Caco-2 (cell line): ENCODE data around the gene ATF6. TPM values are rescaled to one million over a fixed set of nuclear protein-coding genes. Genes with fewer than 3 reads are reported as not detected.

ENCODE experiments used
- BruUV-seq: library from RNA; stranded (reverse); fragments of 400-500 nt; replicated peaks from 2 replicates; lab custom pipeline; 2021; lab: Mats Ljungman, UMichigan
- CTCF ChIA-PET: fragments of 300-600 bp; sonication (Branson Sonifier 250); formaldehyde crosslinking; loops from one replicate; lab custom pipeline; 2022; ENCODE audit warnings: antibody characterized with exemption; lab: Charles Lee
- POLR2A ChIA-PET: fragments of 300-600 bp; sonication (Branson Sonifier 250); formaldehyde crosslinking; loops from one replicate; lab custom pipeline; 2022; ENCODE audit warnings: antibody characterized with exemption; lab: Charles Lee
- DNase-seq, 2 experiments: peaks; one replicate each; pipeline versions ENCODE4 v3.0.0 to v3.0.0-alpha.2; 2020 to 2022
- H3K27me3 ChIP-seq: replicated peaks from 2 replicates; pipeline ENCODE4 v1.6.0; 2011; ENCODE audit warnings: low read length; ENCODE audit not compliant: control insufficient read depth, insufficient read depth
- H3K36me3 ChIP-seq: 2 replicates; pipeline ENCODE4 v1.5.1; 2011; ENCODE audit warnings: low read length; ENCODE audit not compliant: control insufficient read depth, insufficient read depth
- H3K4me1 ChIP-seq: fragments of 250-450 bp; sonication (Bioruptor Pico); 2 replicates; pipeline ENCODE4 v1.5.1; 2020; ENCODE audit warnings: mild to moderate bottlenecking
- H3K4me3 ChIP-seq: 2 replicates; pipeline ENCODE4 v1.5.1; 2011; ENCODE audit warnings: low read depth, mild to moderate bottlenecking, control low read depth, low read length
- H3K9me3 ChIP-seq: fragments of 250-450 bp; sonication (Bioruptor Pico); 2 replicates; pipeline ENCODE4 v1.5.1; 2020; ENCODE audit warnings: mild to moderate bottlenecking, moderate library complexity
- H3K27ac Mint-ChIP-seq: one replicate; pipeline ENCODE4 v1.8.0; 2022; ENCODE audit warnings: mixed read lengths; ENCODE audit not compliant: unreplicated experiment
- H3K27me3 Mint-ChIP-seq: one replicate; pipeline ENCODE4 v1.8.0; 2022; ENCODE audit warnings: mixed read lengths; ENCODE audit not compliant: insufficient read depth, unreplicated experiment
- H3K36me3 Mint-ChIP-seq: one replicate; pipeline ENCODE4 v1.8.0; 2022; ENCODE audit warnings: mild to moderate bottlenecking, mixed read lengths; ENCODE audit not compliant: insufficient read depth, unreplicated experiment
- H3K4me1 Mint-ChIP-seq: one replicate; pipeline ENCODE4 v1.8.0; 2022; ENCODE audit warnings: low read depth, mixed read lengths; ENCODE audit not compliant: unreplicated experiment
- H3K4me3 Mint-ChIP-seq: one replicate; pipeline ENCODE4 v1.8.0; 2022; ENCODE audit warnings: mild to moderate bottlenecking, moderate library complexity, mixed read lengths; ENCODE audit not compliant: unreplicated experiment
- H3K9me3 Mint-ChIP-seq: one replicate; pipeline ENCODE4 v1.8.0; 2022; ENCODE audit warnings: mixed read lengths; ENCODE audit not compliant: unreplicated experiment
- intact Hi-C: fragments of 100-400 bp; cut with micrococcal nuclease; formaldehyde crosslinking; loops from one replicate; pipeline ENCODE4 v1.10.0; 2022; ENCODE audit not compliant: unreplicated experiment
- total RNA-seq: library from RNA; stranded (reverse); gene quantifications from 2 replicates; pipeline ENCODE4 v1.2.3, GENCODE V29; 2022
- TF ChIP-seq, protein P1 (sequence below), 2 experiments: fragments of 200-600 bp in 1 of 2; IDR thresholded peaks; 1 replicate in 1 of 2; 2 replicates in 1 of 2; pipeline versions ENCODE4 v1.5.1 to v1.8.0; 2011 to 2022; ENCODE audit warnings: antibody characterized with exemption in 1 of 2, control low read depth in 1 of 2, inconsistent platforms in 1 of 2, low read depth in 1 of 2, low read length in 1 of 2, mild to moderate bottlenecking in 1 of 2, moderate library complexity in 1 of 2; ENCODE audit not compliant: insufficient read depth in 1 of 2, severe bottlenecking in 1 of 2, unreplicated experiment in 1 of 2

The ATF6 gene
- total RNA-seq, 1 experiment from 2014 or later = 16.4 TPM

DNA sequence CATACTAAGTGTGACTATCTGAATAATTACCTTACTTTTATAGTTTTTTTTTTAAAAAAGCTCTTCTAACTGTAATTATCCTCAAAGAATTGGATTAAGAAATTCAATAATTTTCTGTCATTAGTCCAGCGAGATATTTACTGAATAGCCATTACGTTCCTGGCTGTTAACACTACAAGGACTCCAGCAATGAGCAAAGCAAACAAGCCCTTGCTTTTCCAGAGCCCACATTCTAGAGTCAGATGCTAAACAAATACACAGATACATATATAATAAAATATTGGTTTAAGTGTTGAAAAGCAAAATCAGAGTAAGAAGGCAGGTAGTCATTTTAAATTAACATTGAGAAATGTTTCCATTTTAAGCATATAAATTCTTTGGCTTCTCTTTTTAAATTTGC is 118.4 kb downstream of the ATF6 start:
- Mint-ChIP-seq H3K27me3 (no peaks in the 10 kb centered on the region), H3K27ac (no peak overlapping the region), H3K9me3 (no peaks in the 10 kb centered on the region), H3K36me3 (no peaks in the 10 kb centered on the region), H3K4me1 (no peaks in the 10 kb centered on the region), H3K4me3 (no peak overlapping the region)
- intact Hi-C loops = no loop called here
- TF ChIP-seq, protein P1, sequence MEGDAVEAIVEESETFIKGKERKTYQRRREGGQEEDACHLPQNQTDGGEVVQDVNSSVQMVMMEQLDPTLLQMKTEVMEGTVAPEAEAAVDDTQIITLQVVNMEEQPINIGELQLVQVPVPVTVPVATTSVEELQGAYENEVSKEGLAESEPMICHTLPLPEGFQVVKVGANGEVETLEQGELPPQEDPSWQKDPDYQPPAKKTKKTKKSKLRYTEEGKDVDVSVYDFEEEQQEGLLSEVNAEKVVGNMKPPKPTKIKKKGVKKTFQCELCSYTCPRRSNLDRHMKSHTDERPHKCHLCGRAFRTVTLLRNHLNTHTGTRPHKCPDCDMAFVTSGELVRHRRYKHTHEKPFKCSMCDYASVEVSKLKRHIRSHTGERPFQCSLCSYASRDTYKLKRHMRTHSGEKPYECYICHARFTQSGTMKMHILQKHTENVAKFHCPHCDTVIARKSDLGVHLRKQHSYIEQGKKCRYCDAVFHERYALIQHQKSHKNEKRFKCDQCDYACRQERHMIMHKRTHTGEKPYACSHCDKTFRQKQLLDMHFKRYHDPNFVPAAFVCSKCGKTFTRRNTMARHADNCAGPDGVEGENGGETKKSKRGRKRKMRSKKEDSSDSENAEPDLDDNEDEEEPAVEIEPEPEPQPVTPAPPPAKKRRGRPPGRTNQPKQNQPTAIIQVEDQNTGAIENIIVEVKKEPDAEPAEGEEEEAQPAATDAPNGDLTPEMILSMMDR (IDR thresholded peaks at IDR 0.05; ENCODE audit: insufficient read depth in 1 of 2, low read depth in 1 of 2, low read length in 1 of 2, severe bottlenecking in 1 of 2, unreplicated experiment in 1 of 2) = no peak
- no peak overlapping the region for H3K4me3 ChIP-seq
- H3K27me3 ChIP-seq = no peaks in the 10 kb centered on the region
- no TSS peak for BruUV-seq
- no peak for DNase-seq
- H3K9me3 ChIP-seq = no peaks in the 10 kb centered on the region
- H3K36me3 ChIP-seq = no peaks in the 10 kb centered on the region
- ChIA-PET POLR2A (no interaction called here), CTCF (no interaction called here)
- no peaks in the 10 kb centered on the region for H3K4me1 ChIP-seq

DNA sequence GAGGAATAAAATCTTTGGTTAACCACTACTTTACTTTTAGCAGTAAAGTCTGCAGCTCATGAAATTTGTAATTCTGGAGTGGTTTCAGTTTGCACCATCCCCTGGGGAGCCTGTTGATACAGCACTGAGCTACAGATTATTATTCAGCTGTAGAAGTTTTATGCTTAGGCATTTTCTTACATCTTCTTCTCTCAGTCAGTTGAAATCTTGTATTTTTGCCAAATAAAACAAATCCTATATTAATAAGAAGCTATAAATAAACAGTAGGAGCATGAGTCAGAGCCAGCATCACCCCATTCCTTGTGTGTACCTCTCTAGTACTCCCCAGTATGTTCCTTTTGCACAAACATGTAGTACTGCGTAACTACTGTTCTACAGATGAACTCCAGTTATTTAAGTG is 118.9 kb downstream of the ATF6 start:
- ChIA-PET CTCF (no interaction called here), POLR2A (no interaction called here)
- TF ChIP-seq, protein P1 (IDR thresholded peaks at IDR 0.05; ENCODE audit: insufficient read depth in 1 of 2, low read depth in 1 of 2, low read length in 1 of 2, severe bottlenecking in 1 of 2, unreplicated experiment in 1 of 2) = no peak
- no peak overlapping the region for H3K27ac Mint-ChIP-seq
- no peaks in the 10 kb centered on the region for H3K27me3 Mint-ChIP-seq
- intact Hi-C loops = no loop called here
- H3K4me3 ChIP-seq = no peak overlapping the region
- no peak overlapping the region for H3K4me3 Mint-ChIP-seq
- H3K36me3 ChIP-seq = no peaks in the 10 kb centered on the region
- no peak for DNase-seq
- no peaks in the 10 kb centered on the region for H3K36me3 Mint-ChIP-seq
- no peaks in the 10 kb centered on the region for H3K9me3 ChIP-seq
- H3K27me3 ChIP-seq = no peaks in the 10 kb centered on the region
- no TSS peak for BruUV-seq
- no peaks in the 10 kb centered on the region for H3K4me1 Mint-ChIP-seq
- H3K9me3 Mint-ChIP-seq = no peaks in the 10 kb centered on the region
- H3K4me1 ChIP-seq = no peaks in the 10 kb centered on the region

DNA sequence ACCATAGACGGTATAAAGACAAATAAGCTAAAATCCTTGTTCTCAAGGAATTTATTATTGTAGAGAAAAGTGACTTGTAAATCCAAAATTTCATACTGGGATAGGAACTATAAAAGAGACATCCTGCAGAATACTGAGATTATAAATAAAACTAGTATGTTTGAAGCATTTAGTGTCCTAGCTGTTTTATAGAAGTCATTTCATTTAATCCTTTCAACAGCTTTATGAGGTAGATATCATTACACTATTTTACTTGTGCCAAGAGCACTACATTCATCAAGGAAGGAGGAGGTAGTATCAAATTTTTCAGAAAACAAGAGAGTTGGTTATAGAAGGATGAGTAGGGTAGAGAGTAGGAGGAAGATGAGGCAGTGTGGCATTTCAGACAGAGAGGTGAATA is 119.6 kb downstream of the ATF6 start:
- Mint-ChIP-seq H3K9me3 (no peaks in the 10 kb centered on the region), H3K27me3 (no peaks in the 10 kb centered on the region), H3K27ac (no peak overlapping the region), H3K36me3 (no peaks in the 10 kb centered on the region), H3K4me1 (no peaks in the 10 kb centered on the region), H3K4me3 (no peak overlapping the region)
- no peak for DNase-seq
- no TSS peak for BruUV-seq
- CTCF ChIA-PET = no interaction called here
- no peaks in the 10 kb centered on the region for H3K36me3 ChIP-seq
- no peaks in the 10 kb centered on the region for H3K27me3 ChIP-seq
- POLR2A ChIA-PET = no interaction called here
- no peak overlapping the region for H3K4me3 ChIP-seq
- TF ChIP-seq, protein P1 (IDR thresholded peaks at IDR 0.05; ENCODE audit: insufficient read depth in 1 of 2, low read depth in 1 of 2, low read length in 1 of 2, severe bottlenecking in 1 of 2, unreplicated experiment in 1 of 2) = no peak
- no peaks in the 10 kb centered on the region for H3K9me3 ChIP-seq
- no peaks in the 10 kb centered on the region for H3K4me1 ChIP-seq
- intact Hi-C loops = no loop called here
